Endothelial cell of umbilical vein (primary cell): ENCODE measurements around the gene KIRREL1. TPM values are rescaled to one million over a fixed set of nuclear protein-coding genes. Genes with fewer than 3 reads are reported as not detected.

Experiments
- BruUV-seq: library from RNA; stranded (reverse); fragments of 400-500 nt; replicated peaks from 2 replicates; lab custom pipeline; 2021; lab: Mats Ljungman, UMichigan
- CTCF ChIA-PET: fragments of 300-600, 350-600 bp; sonication (Branson Sonifier 250); formaldehyde crosslinking; loops from one replicate; lab custom pipeline; 2021; ENCODE audit warnings: antibody characterized with exemption, inconsistent platforms; lab: Charles Lee
- POLR2A ChIA-PET: fragments of 300-600, 350-600 bp; sonication (Branson Sonifier 250); formaldehyde crosslinking; loops from one replicate; lab custom pipeline; 2021; ENCODE audit warnings: antibody characterized with exemption, inconsistent platforms; lab: Charles Lee
- DNase-seq: peaks from one replicate; pipeline ENCODE4 v3.0.0-alpha.2; 2011; ENCODE audit warnings: low read depth, low spot score
- FAIRE-seq: peaks from 2 replicates; lab custom pipeline; 2011; peaks lifted over from hg19 to GRCh38; lab: Jason Lieb, UNC
- H2AFZ ChIP-seq: 2 replicates; pipeline ENCODE4 v1.6.0; 2012; ENCODE audit warnings: low read depth, low read length, control low read depth, inconsistent platforms
- H3K27ac ChIP-seq: 2 replicates; pipeline ENCODE4 v1.5.1; 2011; ENCODE audit warnings: low read depth, mild to moderate bottlenecking, control low read depth, low read length, moderate library complexity; ENCODE audit not compliant: insufficient read depth
- H3K27me3 ChIP-seq, 2 experiments: 2 replicates each; pipeline versions ENCODE4 v1.6.0 to v1.6.1; 2011; ENCODE audit warnings: low read length in 2 of 2, mixed read lengths in 1 of 2; ENCODE audit not compliant: control insufficient read depth in 2 of 2, insufficient read depth in 2 of 2
- H3K36me3 ChIP-seq, 2 experiments: 2 replicates in 1 of 2; 3 replicates in 1 of 2; pipeline ENCODE4 v1.5.1; 2011; ENCODE audit warnings: low read length in 2 of 2, mild to moderate bottlenecking in 1 of 2, moderate library complexity in 1 of 2; ENCODE audit not compliant: control insufficient read depth in 2 of 2, insufficient read depth in 2 of 2; ENCODE audit errors: extremely low read depth in 1 of 2
- H3K4me1 ChIP-seq: 3 replicates; pipeline ENCODE4 v1.5.1; 2011; ENCODE audit warnings: mild to moderate bottlenecking, low read length; ENCODE audit not compliant: control insufficient read depth, insufficient read depth; ENCODE audit errors: extremely low read depth
- H3K4me2 ChIP-seq: 2 replicates; pipeline ENCODE4 v1.6.1; 2011; ENCODE audit warnings: low read length, control low read depth, mixed read lengths; ENCODE audit not compliant: insufficient read depth
- H3K4me3 ChIP-seq, 3 experiments: fragments of 200-600 bp in 1 of 3; sonication (generic), shearing (Covaris generic) in 1 of 3; replicated peaks in 1 of 3; 2 replicates each; pipeline ENCODE4 v1.5.1; 2011 to 2016; ENCODE audit warnings: control low read depth in 3 of 3, low read length in 3 of 3, mild to moderate bottlenecking in 2 of 3, inconsistent platforms in 1 of 3, low read depth in 1 of 3, moderate library complexity in 1 of 3; ENCODE audit not compliant: insufficient read depth in 1 of 3
- H3K79me2 ChIP-seq: 2 replicates; pipeline ENCODE4 v1.6.0; 2012; ENCODE audit warnings: low read length, inconsistent platforms; ENCODE audit not compliant: control insufficient read depth, insufficient read depth
- H3K9ac ChIP-seq: replicated peaks from 2 replicates; pipeline ENCODE3; 2011; ENCODE audit warnings: low read length, control low read depth; ENCODE audit not compliant: insufficient read depth; ENCODE audit errors: extremely low read depth
- H3K9me1 ChIP-seq: replicated peaks from 3 replicates; pipeline ENCODE4 v1.6.0; 2011; ENCODE audit warnings: mild to moderate bottlenecking, low read length; ENCODE audit not compliant: control insufficient read depth, insufficient read depth; ENCODE audit errors: extremely low read depth
- H3K9me3 ChIP-seq: replicated peaks from 2 replicates; pipeline ENCODE4 v1.5.1; 2012; ENCODE audit warnings: low read length, inconsistent platforms; ENCODE audit not compliant: control insufficient read depth, insufficient read depth
- H4K20me1 ChIP-seq: replicated peaks from 2 replicates; pipeline ENCODE3; 2011; ENCODE audit warnings: mild to moderate bottlenecking, low read length; ENCODE audit not compliant: control insufficient read depth, insufficient read depth; ENCODE audit errors: extremely low read depth
- CTCF ChIP-seq, 2 donors: IDR thresholded peaks; 1 replicate in 1 of 2; 2 replicates in 1 of 2; pipeline ENCODE4 v1.5.1; 2011; ENCODE audit warnings: low read length in 2 of 2, mild to moderate bottlenecking in 2 of 2, moderate library complexity in 2 of 2, control low read depth in 1 of 2, inconsistent platforms in 1 of 2, low read depth in 1 of 2; ENCODE audit not compliant: insufficient read depth in 1 of 2; ENCODE audit errors: extremely low read depth in 1 of 2
- EZH2 ChIP-seq: IDR thresholded peaks from 2 replicates; pipeline ENCODE4 v1.6.1; 2012; ENCODE audit warnings: borderline replicate concordance, low read depth, mild to moderate bottlenecking, moderate library complexity, low read length, inconsistent platforms; ENCODE audit not compliant: severe bottlenecking
- FOS ChIP-seq: IDR thresholded peaks from 2 replicates; pipeline ENCODE4 v1.6.1; 2011; ENCODE audit warnings: mild to moderate bottlenecking, low read length, moderate library complexity, borderline replicate concordance; ENCODE audit not compliant: insufficient read depth
- GATA2 ChIP-seq: IDR thresholded peaks from 2 replicates; pipeline ENCODE4 v1.7.0; 2011; ENCODE audit warnings: low read depth, mild to moderate bottlenecking, moderate library complexity, mixed read lengths, low read length; ENCODE audit not compliant: insufficient read length, insufficient read depth
- JUN ChIP-seq: IDR thresholded peaks from 2 replicates; pipeline ENCODE4 v1.6.1; 2011; ENCODE audit warnings: borderline replicate concordance, low read depth; ENCODE audit not compliant: insufficient read length, insufficient read depth
- MAX ChIP-seq: IDR thresholded peaks from 2 replicates; pipeline ENCODE4 v1.6.1; 2011; ENCODE audit not compliant: insufficient read depth, insufficient read length
- MYC ChIP-seq: IDR thresholded peaks from one replicate; pipeline ENCODE4 v1.6.1; 2011; ENCODE audit warnings: mild to moderate bottlenecking, low read depth, low read length
- POLR2A ChIP-seq: IDR thresholded peaks from 2 replicates; pipeline ENCODE4 v1.6.1; 2012; ENCODE audit warnings: low read depth, mild to moderate bottlenecking, control low read depth, low read length
- POLR2AphosphoS5 ChIP-seq: IDR thresholded peaks from 2 replicates; pipeline ENCODE4 v1.6.1; 2012; ENCODE audit warnings: low read depth, mild to moderate bottlenecking, control low read depth, low read length, moderate library complexity; ENCODE audit not compliant: insufficient read depth
- dilution Hi-C: fragments of 300-500 bp; cut with MboI; formaldehyde crosslinking; loops from one replicate; pipeline ENCODE4 v1.15.0; 2019; ENCODE audit warnings: low sequenced_read_pairs; ENCODE audit not compliant: extremely low pct_ligation_motif_present
- intact Hi-C: fragments of 100-400 bp; cut with micrococcal nuclease; formaldehyde crosslinking; loops from one replicate; pipeline ENCODE4 v1.10.0; 2022
- polyA plus RNA-seq, 4 experiments: library from polyadenylated mRNA; depleted of rRNA in 3 of 4; stranded (reverse) in 3 of 4; unstranded in 1 of 4; fragments of >200 nt; gene quantifications; 2 replicates each; pipeline versions ENCODE4 v1.2.1 to v1.2.3, GENCODE V29; 2011 to 2012; ENCODE audit warnings: missing spikeins in 1 of 4
- total RNA-seq: library from RNA; stranded (reverse); gene quantifications from 2 replicates; pipeline ENCODE4 v1.2.3, GENCODE V29; 2021

Gene KIRREL1
- total and polyA plus RNA-seq, 2 donors (not counting 3 experiments of a cell fraction or from before 2014, with no cell fraction given): 35.6 to 57.6 TPM

GRCh38 chr1:158084336-158084735 lies 90.9 kb downstream of the KIRREL1 start:
- H2AFZ ChIP-seq: no peak overlapping the region
- FAIRE-seq (no peak), DNase-seq (no peak)
- H3K4me2 ChIP-seq: no peak overlapping the region
- H3K9me3 ChIP-seq: no peaks in the 10 kb centered on the region
- intact Hi-C loops: no loop called here
- CTCF ChIA-PET: interaction anchor here (1.2 to 6.9 kb wide), 8 partner anchors 9 to 114 kb away, joined by 3 to 236 read pairs (median 4); partner anchors contain the start of gene KIRREL1
- TF ChIP-seq POLR2A: no peak
- TF ChIP-seq MAX: no peak
- no peak for TF ChIP-seq EZH2
- no peak for TF ChIP-seq JUN
- no peak for TF ChIP-seq MYC
- no peak for TF ChIP-seq POLR2AphosphoS5
- no peak for TF ChIP-seq FOS
- TF ChIP-seq GATA2: no peak
- no peak for TF ChIP-seq CTCF (IDR thresholded peaks at IDR 0.05; ENCODE audit: extremely low read depth in 1 of 2, insufficient read depth in 1 of 2, low read depth in 1 of 2, low read length in 2 of 2)
- H4K20me1 ChIP-seq: no peaks in the 10 kb centered on the region
- peaks cover 20 to 41% of the 10 kb centered on the region in 2 experiments for H3K36me3 ChIP-seq
- no TSS peak for BruUV-seq
- H3K27me3 ChIP-seq: no peaks in the 10 kb centered on the region
- H3K4me3 ChIP-seq: no peak overlapping the region
- no peak overlapping the region for H3K27ac ChIP-seq
- POLR2A ChIA-PET: no interaction called here
- H3K9ac ChIP-seq: no peak overlapping the region
- dilution Hi-C loops: no loop called here
- H3K9me1 ChIP-seq: no peaks in the 10 kb centered on the region
- no peaks in the 10 kb centered on the region for H3K4me1 ChIP-seq
- no peaks in the 10 kb centered on the region for H3K79me2 ChIP-seq
